Muscle of back (tissue), 11 donors: ENCODE data around the gene DENND10. TPM values are rescaled to one million over a fixed set of nuclear protein-coding genes. Genes with fewer than 3 reads are reported as not detected.
"Not testable (repeated sequence)": the region's sequence is repeated elsewhere in the genome, so short reads cannot be mapped to it uniquely, and the experiment has no call there.

Experiments
- DNase-seq, 3 donors: peaks; one replicate each; pipeline versions ENCODE4 v3.0.0 to v3.0.0-alpha.2; 2013
- polyA plus RNA-seq, 10 donors: library from polyadenylated mRNA; unstranded; fragments of 120-200 nt; gene quantifications; one replicate each; pipeline ENCODE4 v1.2.1, GENCODE V29; 2013; ENCODE audit not compliant: insufficient read length in 10 of 10

Gene DENND10
- polyA plus RNA-seq, 10 donors = 25.8 to 41.4 (median 33.8) TPM

DNA sequence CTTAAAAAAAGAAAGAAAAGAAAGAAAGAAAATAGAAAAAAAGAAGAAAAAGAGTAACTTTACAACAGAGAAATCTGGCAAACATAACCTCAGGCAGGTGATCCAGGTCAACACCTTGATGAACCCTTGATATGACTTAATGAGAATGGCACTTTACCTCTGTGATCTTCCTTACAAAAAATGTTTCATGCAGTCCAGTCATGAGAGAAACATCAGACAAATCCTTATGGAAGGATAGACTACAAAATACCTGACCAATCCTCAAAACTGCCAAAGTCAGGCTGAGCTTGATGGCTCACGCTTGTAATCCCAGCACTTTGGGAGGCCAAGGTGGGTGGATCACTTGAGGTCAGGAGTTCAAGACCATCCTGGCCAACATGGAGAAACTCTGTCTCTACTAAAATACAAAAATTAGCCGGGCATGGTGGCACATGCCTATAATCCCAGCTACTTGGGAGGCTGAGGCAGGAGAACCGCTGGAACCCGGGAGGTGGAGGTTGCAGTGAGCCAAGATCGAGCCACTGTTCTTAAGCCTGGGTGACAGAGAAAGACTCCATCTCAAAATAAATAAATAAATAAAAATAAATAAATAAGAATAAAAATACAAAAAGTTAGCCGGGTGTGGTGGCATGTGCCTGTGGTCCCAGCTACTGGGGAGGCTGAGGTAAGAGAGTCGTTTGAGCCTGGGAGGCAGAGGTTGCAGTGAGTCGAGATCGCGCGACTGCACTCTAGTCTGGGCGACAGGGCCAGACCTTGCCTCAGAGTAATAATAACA lies 7.1 kb upstream of the DENND10 start:
- not testable (repeated sequence) for DNase-seq

DNA sequence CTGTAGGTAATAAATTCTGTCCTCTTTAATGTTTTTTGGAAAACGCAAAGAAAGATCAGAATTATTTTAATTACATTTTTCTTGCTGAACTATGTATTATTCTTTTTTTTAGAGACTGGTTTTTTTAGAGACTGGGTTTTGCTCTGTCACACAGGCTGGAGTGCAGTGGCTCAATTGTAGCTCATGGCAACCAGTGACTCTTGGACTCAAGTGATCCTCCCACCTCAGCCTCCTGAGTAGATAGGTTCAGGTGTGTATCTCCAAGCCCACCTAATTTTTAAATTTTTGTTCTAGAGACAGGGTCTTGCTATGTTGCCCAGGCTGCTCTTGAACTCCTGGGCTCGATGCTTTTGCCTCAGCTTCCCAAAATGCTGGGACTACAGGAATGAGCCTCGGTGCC lies 5.3 kb upstream of the DENND10 start:
- DNase-seq = no peak

DNA sequence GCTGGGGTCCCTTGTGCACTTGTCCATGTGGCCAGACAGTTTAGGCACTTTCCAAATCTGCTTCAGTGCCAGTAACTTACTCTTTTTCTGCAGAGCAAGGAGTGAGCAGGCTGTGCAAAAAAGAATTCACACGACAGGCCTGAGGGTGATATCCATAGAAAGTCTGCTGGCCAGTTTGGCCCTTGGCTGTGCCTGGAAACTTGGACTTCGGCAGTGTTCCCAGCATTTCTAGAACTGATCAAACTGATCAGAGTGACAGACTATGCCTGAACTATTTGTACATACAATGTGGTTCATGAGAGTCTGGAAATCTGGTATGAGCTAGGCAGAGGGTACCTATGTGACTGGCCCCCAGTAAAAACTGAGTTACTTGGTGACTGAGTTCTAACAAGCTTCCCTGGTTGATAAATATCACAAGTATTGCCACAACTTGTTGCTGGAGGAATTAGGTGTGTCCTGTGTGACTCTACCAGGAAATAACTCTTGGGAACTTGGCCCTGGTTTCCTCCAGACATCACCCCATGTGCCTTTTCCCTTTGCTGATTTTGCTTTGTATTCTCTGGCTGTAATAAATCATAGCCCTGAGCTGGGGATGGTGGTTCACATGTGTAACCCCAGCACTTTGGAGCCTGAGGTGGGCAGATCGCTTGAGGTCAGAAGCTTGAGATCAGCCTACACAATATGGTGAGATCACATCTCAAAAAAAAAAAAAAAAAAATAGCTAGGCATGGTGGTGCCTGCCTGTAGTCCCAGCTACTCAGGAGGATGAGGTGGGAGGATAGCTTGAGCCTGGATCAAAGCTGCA lies 3.3 kb upstream of the DENND10 start:
- no peak for DNase-seq

DNA sequence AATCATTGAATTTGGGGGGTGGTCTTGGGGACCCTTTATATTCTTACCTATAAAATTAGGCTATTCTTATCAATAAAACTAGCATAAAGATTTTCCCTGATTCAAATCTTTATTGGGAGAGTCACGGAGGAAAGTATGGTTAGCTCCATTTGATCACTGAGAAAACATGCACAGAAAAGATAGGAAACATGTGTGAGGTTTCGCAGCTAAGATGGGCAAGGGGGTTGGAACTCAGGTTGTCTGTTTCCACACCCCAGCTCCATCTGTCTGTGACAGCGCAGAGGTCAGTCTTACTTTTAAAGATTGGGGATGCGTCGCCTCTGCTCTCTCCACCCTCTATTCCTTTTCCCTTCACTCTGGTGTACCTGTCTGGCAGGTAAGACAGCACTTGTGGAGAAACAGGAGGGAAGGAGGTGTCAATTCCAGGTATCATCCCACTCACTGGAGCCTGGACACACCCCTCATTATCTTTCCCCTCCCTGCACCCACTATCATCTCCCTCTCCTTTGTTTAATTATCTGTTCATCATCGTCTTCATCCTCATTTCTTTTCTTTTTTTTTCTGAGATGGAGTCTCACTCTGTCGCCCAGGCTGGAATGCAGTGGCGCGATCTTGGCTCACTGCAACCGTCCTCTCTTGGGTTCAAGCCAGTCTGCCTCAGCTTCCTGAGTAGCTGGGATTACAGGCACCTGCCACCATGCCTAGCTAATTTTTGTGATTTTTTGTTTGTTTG lies 2.4 kb upstream of the DENND10 start:
- no peak for DNase-seq

DNA sequence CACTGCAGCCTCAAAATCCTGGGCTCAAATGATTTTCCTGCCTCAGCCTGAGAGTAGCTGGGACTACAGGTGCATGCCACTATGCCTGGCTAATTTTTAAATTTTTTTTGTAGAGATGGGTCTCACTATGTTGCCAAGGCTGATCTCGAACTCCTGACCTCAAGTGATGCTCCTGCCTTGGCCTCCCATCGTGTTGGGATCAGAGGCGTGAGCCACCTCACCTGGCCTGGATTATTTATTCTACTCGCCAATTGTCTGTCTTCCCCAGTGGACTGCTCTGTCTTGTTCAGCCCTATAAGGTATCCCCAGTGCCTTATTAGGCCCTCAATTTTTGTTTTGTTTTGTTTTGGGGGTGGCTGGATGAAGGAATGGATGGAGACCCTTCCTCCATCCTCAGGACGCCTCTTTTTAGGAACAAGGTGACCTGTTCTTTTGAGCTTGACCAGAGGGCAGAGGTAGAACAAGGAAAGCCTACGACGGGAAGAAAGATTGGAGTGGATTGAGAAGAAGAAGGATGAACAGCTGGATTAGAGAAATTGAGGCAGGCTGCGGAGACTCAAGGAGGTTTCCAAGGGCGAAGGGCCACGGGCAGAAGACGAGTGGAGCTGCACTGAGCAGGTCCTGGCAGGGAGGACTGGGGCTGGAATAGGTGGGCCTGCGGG lies 541 bp upstream of the DENND10 start:
- no peak for DNase-seq

DNA sequence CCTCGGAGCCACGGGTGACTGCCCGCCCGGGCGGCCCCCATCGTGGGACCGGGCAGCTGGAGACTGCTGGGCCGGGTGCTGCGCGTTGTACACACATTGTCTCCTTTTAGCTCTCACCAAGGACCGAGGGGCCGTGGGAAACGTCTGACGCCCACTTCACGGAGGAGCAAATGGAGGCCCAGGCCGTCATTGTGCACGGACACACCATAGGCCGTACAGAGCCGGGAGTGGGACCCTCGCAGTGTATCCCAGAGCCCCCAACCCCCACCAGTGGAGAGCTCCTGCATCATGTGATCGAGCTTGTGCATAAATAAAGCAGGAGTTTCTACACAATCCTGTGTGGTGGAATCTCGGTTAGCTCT lies 722 bp downstream of the DENND10 start:
- DNase-seq = peak; percentile 7 to 59 (median 10)

DNA sequence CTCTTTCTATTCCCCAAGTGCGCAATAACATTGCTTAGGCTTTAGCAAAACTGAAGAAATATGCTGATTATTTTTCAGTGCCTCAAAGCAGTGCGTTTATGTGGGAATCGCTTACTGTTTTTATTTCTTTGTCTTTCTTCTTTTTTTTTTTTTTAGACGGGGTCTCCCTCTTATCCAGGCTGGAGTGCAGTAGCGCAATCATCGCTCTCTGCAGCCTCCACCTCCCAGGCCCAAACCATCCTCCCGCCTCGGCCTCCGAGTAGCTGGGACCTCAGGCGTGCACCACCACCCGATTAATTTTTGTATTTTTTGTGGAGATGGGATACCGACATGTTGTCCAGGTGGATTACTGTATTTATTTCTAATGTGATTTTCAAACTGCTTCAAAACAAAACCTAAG lies 1.2 kb downstream of the DENND10 start:
- DNase-seq = no peak

DNA sequence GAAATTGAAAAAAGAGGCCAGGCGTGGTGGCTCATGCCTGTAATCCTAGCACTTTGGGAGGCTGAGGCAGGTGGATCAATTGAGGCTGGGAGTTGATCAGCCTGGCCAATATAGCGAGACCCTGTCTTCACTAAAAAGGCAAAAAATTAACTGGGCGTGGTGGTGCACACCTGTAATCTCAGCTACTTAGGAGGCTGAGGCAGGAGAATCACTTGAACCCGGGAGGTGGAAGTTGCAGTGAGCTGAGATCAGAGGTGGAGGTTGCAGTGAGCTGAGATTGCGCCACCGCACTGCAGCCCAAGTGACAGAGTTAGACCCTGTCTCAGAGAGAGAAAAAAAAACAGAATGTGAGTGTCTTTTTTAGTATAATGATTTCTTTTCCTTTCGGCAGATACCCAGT lies 2.0 kb downstream of the DENND10 start:
- DNase-seq = not testable (repeated sequence)

DNA sequence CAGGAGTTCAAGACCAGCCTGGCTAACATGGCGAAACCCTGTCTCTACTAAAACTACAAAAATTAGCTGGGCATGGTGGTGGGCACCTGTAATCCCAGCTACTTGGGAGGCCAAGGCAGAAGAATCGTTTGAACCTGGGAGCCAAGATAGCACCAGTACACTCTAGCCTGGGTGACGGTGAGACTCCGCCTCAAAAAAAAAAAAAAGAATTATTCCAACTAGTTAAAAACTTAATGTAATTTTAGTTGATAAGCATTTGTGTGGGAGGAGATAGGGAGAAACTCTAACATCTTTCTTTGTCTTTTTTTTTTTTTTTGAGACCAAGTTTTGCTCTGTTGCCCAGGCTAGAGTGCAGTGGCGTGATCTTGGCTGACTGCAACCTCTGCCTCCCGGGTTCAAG lies 3.2 kb downstream of the DENND10 start:
- not testable (repeated sequence) for DNase-seq

DNA sequence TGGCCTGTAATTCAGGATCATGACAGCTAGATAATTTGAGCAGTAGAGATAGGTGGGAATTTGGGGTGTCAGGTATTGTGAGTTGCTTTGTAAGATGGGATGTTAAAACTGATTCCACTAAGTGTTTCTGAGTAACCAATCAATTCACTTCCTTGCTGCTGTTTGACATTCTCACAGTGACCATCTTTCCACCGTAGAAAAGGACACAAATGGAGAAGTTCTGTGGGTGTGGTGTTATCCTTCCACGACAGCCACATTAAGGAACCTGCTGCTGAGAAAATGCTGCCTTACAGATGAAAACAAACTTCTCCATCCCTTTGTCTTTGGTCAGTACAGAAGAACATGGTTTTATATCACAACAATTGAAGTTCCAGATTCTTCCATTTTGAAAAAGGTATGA lies 3.9 kb downstream of the DENND10 start:
- not testable (repeated sequence) for DNase-seq

DNA sequence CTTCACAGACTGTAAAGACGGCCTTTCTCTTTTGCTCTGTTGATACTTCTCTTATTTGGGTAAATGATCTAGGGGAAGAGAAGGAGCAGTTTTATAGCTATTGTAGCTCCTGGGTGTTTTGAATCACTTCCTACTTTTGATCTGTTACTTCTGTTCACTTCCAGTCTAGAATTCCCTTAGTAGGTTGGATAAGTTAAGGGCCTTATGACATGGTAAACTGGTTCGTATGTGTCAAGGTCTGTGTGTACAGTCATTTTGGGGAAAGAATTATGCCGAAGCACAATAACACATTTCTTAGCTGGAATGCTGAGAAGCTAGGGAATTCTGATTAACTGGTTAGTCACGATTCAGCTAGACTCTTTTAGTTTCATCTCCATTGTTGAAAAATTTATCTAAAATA lies 8.1 kb downstream of the DENND10 start:
- no peak for DNase-seq

DNA sequence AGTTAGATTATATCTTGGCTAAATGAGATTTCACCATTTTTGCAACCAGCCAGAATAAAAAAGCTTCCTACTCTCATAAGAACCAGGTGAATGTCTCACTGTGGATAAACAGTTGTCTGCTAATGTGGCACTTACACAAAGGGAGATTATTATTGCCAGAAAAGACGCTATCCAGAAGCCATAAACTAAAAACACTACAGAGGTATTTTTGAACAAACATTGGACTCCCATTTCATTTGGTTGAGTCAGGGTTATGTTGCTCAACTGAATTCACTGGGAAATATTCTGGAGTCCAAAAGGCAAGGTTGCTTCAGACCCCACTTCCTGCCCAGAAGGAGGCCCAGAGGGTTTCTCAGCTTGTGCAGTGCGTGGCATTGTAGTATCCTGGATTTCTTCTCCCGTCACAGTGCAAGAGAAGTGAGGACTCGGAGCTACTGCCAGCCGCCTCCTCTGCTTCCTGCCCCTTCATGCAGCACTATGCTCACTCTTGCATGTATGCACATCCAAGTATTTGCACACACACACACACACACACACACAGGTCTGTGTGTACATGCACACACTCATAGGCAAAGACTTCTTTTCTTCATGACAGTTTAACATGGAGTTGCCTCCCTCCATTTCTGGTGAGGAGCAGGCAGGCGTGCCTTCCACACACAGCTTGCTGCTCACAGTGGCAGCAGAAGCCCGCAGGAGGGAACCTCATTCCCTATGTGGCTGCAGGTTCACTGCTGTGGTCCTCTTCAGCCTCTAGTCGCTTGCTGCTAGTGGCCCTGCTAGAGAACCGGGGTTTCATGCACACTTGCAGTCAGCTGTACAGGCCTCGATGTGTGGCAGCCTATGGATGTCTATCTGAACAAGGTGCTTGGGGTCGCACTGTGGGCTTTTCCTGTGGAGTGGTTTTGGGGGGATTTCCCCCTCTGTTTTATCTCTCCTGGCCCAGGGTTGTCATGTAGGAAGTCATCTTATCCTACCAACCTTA lies 10.1 kb downstream of the DENND10 start:
- peak in 1 of 3 donors; percentile 41 for DNase-seq

DNA sequence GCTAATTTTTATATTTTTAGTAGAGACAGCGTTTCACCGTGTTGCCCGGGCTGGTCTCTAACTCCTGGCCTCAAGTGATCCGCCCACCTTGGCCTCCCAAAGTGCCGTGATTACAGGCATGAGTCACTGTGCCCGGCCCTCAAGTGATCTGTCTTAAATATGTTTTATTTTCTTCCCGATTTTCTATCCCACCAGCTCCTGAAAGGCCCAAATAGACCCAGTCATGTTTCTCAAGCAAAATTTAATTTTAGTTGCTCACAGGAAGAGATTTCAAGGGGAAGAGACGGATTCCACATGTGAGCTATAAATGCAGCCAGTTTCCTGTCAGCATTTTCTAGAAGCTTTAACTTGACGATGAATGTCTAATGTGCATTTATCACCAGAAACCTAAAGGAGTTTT lies 12.0 kb downstream of the DENND10 start:
- DNase-seq = no peak

DNA sequence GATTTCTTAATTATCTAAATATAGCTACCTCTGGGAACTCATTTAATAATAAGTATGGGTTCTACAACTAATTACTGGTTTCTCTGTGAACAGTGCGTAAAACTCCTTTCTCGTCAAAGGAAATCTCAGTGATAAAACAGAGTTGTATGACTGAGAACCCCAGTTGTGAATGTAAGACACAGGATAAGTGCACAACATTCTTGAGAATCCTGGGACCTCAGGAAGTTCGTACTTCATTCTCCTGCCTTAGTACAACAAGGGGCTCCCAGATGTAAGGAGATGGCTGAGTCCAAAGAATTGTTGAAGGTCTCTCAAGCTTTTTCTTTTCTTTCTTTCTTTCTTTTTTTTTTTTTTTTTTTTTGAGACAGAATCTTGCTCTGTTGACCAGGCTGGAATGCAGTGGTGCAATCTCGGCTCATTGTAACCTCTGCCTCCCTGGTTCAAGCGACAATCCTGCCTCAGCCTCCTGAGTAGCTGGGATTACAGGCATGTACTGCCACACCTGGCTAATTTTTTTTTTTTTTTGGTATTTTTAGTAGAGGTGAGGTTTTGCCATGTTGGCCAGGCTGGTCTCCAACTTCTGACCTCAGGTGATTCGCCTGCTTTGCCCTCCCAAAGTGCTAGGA lies 12.5 kb downstream of the DENND10 start:
- no peak for DNase-seq

DNA sequence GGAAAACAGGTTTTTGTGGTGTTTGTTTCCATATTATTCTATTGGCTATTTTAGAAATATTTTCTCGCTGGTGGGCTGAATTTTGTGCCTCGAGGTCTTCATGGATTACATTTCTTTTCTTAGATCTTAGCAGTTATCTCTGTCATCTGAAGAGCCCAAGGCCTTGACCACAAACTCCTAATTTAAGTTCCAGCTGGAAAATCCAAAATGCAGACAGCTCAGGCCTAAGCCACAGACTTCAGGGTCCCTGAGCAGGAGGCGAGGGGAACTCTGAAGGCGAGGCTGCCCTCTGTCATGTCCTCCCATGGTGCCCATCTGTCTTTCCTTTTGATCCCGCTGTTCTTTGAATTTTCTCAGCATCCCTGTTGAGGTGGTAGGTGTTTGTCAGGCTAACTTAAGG lies 14.3 kb downstream of the DENND10 start:
- no peak for DNase-seq

DNA sequence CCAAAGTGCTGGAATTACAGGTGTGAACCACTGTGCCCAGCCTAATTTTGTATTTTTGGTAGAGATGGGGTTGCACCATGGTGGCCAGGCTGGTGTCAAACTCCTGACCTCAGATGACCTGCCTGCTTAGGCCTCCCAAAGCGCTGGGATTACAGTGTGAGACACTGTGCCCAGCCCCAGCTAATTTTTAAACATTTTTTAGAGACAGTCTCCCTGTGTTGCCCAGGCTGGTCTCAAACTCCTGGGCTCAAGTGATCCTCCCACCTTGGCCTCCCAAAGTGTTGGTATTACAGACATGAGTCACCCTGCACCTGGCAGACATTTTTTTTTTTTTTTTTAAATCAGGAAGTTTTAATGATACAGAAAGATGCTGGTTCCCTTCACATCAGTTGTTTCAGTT lies 15.5 kb downstream of the DENND10 start:
- no peak for DNase-seq

DNA sequence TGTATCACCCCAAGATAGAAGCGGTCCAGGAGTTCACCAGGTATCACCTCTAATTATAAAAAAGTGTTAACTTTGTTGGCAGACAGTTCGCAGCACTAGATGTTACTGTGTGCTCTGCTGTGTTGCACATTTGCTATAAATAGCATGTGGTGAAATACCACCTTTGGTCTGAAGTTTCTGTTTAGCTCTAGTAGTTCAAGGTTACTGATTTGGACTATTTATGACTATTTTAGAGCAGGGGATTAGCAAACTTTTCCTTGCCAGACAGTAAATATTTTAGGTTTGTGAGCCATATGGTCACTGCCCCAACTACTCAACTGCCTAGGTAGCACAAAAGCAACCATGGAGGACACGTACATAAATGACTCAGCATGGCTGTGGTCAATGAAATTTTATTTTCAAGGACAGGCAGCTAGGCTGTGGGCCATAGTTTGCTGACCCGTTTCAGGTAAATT lies 16.5 kb downstream of the DENND10 start:
- no peak for DNase-seq

DNA sequence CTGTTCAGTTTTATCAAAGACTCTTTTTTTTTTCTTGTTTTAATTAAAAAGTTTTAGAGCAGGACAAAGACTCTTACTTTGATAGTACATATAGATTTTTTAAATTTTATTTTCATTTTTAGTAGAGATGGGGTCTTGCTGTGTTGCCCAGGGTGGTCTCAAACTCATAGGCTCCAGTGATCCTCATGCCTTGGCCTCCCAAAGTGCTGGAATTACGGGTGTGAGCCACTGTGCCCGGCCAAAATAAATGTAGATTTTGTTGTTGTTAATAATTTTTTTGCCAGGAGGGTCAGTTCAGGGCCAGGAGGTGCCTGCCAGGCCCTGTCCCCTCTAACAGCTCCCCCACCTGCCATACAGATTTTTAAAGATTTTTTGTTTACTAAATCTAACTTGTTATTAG lies 17.0 kb downstream of the DENND10 start:
- no peak for DNase-seq

DNA sequence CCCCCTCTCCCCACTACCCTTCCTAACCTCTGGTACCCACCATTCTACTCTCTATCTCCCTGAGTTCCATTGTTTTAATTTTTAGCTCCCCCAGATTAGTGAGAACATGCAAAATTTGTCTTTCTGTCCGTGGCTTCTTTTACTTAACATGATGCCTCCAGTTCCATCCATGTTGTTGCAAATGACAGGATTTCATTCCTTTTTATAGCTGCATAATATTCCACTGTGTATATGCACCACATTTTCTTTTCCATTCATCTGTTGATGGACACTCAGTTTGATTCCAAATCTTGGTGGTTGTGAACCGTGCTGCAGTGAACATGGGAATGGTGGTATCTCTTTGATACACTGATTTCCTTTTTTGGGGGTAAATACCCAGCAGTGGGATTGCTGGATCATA lies 22.0 kb downstream of the DENND10 start:
- no peak for DNase-seq

DNA sequence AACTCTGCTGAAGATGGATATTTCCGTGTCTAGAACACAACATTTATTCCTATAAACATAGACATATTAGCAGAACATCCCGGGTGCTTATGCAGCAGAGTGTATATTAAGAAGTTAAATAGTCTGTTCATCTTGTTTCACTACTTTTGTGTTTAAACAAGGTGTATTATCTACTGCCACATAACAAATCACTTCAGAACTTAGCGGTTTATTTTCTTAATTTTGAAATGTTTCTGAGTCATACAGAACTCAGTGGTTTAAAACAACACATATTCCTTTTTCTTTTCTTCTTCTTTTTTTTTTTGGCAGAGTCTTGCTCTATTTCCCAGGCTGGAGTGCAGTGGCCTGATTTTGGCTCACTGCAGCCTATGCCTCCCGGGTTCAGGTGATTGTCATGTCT lies 25.8 kb downstream of the DENND10 start:
- no peak for DNase-seq
